ENCODE results near the gene PLPPR4.

DNA sequence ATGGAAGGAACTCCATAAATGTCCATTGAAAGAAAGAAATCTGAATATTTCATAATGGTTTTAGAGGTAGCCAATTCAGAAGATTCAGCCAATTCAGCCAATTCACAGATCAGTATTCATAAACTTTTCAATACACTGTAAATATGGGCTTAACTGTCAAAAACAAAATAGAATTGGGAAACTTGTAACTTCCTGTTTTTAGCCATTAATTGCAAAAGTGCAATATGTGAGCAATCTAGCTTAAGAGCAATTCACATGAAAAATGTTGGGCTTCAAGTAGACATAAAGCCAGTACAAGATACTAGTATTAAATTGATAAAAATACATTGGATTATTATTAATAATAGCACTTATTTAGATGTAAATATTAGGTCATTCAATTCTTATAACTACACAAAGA, 27.5 kb upstream of the PLPPR4 start:
- TF ChIP-seq, protein P1, sequence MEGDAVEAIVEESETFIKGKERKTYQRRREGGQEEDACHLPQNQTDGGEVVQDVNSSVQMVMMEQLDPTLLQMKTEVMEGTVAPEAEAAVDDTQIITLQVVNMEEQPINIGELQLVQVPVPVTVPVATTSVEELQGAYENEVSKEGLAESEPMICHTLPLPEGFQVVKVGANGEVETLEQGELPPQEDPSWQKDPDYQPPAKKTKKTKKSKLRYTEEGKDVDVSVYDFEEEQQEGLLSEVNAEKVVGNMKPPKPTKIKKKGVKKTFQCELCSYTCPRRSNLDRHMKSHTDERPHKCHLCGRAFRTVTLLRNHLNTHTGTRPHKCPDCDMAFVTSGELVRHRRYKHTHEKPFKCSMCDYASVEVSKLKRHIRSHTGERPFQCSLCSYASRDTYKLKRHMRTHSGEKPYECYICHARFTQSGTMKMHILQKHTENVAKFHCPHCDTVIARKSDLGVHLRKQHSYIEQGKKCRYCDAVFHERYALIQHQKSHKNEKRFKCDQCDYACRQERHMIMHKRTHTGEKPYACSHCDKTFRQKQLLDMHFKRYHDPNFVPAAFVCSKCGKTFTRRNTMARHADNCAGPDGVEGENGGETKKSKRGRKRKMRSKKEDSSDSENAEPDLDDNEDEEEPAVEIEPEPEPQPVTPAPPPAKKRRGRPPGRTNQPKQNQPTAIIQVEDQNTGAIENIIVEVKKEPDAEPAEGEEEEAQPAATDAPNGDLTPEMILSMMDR (IDR thresholded peaks at IDR 0.05; ENCODE audit: insufficient read depth, low read length, poor library complexity, severe bottlenecking): no peak
- no peak for TF ChIP-seq EZH2phosphoT487 (conservative IDR thresholded peaks at IDR 0.05; ENCODE audit: low read length)

Data from SU-DHL-6 (cell line).